K562 (cell line): ENCODE data around the gene MEAF6. TPM values are rescaled to one million over a fixed set of nuclear protein-coding genes. Genes with fewer than 3 reads are reported as not detected.
A peak's percentile ranks its signal among the peaks of the same experiment; 100 is the strongest.

ENCODE experiments used
- BCOR ChIP-seq: fragments of 450-650 bp; IDR thresholded peaks from 2 replicates; pipeline ENCODE4 v1.6.1; 2016
- DMBX1 ChIP-seq: fragments of 250-450 bp; sonication (Bioruptor Pico); IDR thresholded peaks from 2 replicates; pipeline ENCODE4 v1.8.0; 2022; ENCODE audit warnings: inconsistent platforms, mild to moderate bottlenecking, moderate library complexity, borderline replicate concordance
- GTF2A2 ChIP-seq: IDR thresholded peaks from 2 replicates; pipeline ENCODE4 v1.6.1; 2016; ENCODE audit warnings: mild to moderate bottlenecking, missing genetic modification characterization, missing compliant biosample characterization
- IRF9 ChIP-seq: fragments of 450-650 bp; IDR thresholded peaks from 2 replicates; pipeline ENCODE4 v1.6.1; 2016; ENCODE audit warnings: missing biosample characterization, missing genetic modification characterization
- NR4A1 ChIP-seq, 2 experiments: fragments of 250-450 bp in 1 of 2; fragments of 450-650 bp in 1 of 2; sonication (Bioruptor Pico) in 1 of 2; IDR thresholded peaks; 2 replicates each; pipeline versions ENCODE4 v1.4.0 to v1.6.1; 2016 to 2020; ENCODE audit warnings: mild to moderate bottlenecking in 2 of 2, missing compliant biosample characterization in 1 of 2, missing genetic modification characterization in 1 of 2, moderate library complexity in 1 of 2
- PTTG1 ChIP-seq: fragments of 450-650 bp; IDR thresholded peaks from 2 replicates; pipeline ENCODE4 v1.6.1; 2016; ENCODE audit warnings: low read depth, mild to moderate bottlenecking, missing genetic modification characterization, missing compliant biosample characterization
- SMAD4 ChIP-seq: fragments of 250-450 bp; sonication (Bioruptor Pico); conservative IDR thresholded peaks from 2 replicates; pipeline ENCODE4 v1.8.0; 2021; ENCODE audit warnings: inconsistent platforms, mild to moderate bottlenecking, moderate library complexity
- TEAD2 ChIP-seq: fragments of 450-650 bp; IDR thresholded peaks from 2 replicates; pipeline ENCODE4 v1.6.1; 2016; ENCODE audit warnings: missing genetic modification characterization, control low read depth, missing compliant biosample characterization
- TSC22D4 ChIP-seq: fragments of 450-650 bp; IDR thresholded peaks from 2 replicates; pipeline ENCODE4 v1.6.1; 2016; ENCODE audit warnings: missing genetic modification characterization, missing biosample characterization, control low read depth
- YY1 ChIP-seq, 3 experiments: IDR thresholded peaks; 2 replicates each; pipeline ENCODE4 v1.6.1; 2011; ENCODE audit warnings: low read length in 2 of 3, mild to moderate bottlenecking in 2 of 3, moderate library complexity in 2 of 3, borderline replicate concordance in 1 of 3, control low read depth in 1 of 3, low read depth in 1 of 3; ENCODE audit not compliant: insufficient read depth in 3 of 3, insufficient replicate concordance in 2 of 3, control insufficient read depth in 1 of 3, insufficient read length in 1 of 3; ENCODE audit errors: extremely low read depth in 1 of 3
- ZNF592 ChIP-seq: fragments of 450-650 bp; IDR thresholded peaks from 2 replicates; pipeline ENCODE4 v1.6.1; 2017; ENCODE audit warnings: antibody characterized with exemption, mild to moderate bottlenecking
- ZNF644 ChIP-seq: fragments of 200-800 bp; sonication (Bioruptor generic); IDR thresholded peaks from 2 replicates; pipeline ENCODE4 v1.6.1; 2016; ENCODE audit warnings: low read depth, missing genetic modification characterization, missing compliant biosample characterization
- ZNF707 ChIP-seq: fragments of 250-450 bp; sonication (Bioruptor Pico); conservative IDR thresholded peaks from 2 replicates; pipeline ENCODE4 v1.8.0; 2022; ENCODE audit warnings: inconsistent platforms, mild to moderate bottlenecking, moderate library complexity
- polyA plus RNA-seq, 8 experiments: library from polyadenylated mRNA; depleted of rRNA in 4 of 8; stranded (reverse) in 5 of 8; unstranded in 3 of 8; fragments of >200 nt; fragmentation: Nextera tagmentation in 2 of 8; fragmentation: Illumina TruSeq in 1 of 8; extraction: Ambion mirVana in 2 of 8; extraction: Trizol in 1 of 8; gene quantifications; 2 replicates each; pipeline versions ENCODE4 v1.2.1 to v1.2.3, GENCODE V29; 2011 to 2014; ENCODE audit warnings: inconsistent platforms in 1 of 8, missing spikeins in 1 of 8
- total RNA-seq, 7 experiments: library from RNA; depleted of rRNA in 6 of 7; stranded (reverse); fragments of >200 nt in 6 of 7; fragmentation: Illumina TruSeq in 2 of 7; extraction: Trizol in 2 of 7; gene quantifications; 2 replicates each; pipeline versions ENCODE4 v1.2.1 to v1.2.3, GENCODE V29; 2011 to 2021; ENCODE audit warnings: low replicate concordance in 1 of 7
- TF ChIP-seq, protein P1 (sequence below): sonication (generic); formaldehyde crosslinking; IDR thresholded peaks from 2 replicates; pipeline ENCODE4 v1.9.0; 2022; ENCODE audit warnings: mild to moderate bottlenecking, missing genetic modification reagents
- TF ChIP-seq, protein P2 (sequence below): fragments of 450-650 bp; conservative IDR thresholded peaks from 2 replicates; pipeline ENCODE4 v1.6.1; 2016; ENCODE audit warnings: missing genetic modification characterization, low read depth, mild to moderate bottlenecking, control low read depth, missing compliant biosample characterization
- TF ChIP-seq, protein P3 (sequence below), 2 experiments: fragments of 250-450 bp in 1 of 2; fragments of 450-650 bp in 1 of 2; sonication (Bioruptor Pico) in 1 of 2; IDR thresholded peaks; 2 replicates each; pipeline versions ENCODE4 v1.6.1 to v1.8.0; 2016 to 2021; ENCODE audit warnings: mild to moderate bottlenecking in 2 of 2, moderate library complexity in 2 of 2, missing compliant biosample characterization in 1 of 2, missing genetic modification characterization in 1 of 2

The MEAF6 gene
- total and polyA plus RNA-seq, 9 of the 15 experiments (the other 6 are each of a cell fraction or from before 2014, with no cell fraction given): 55.0 to 151 (median 92.3) TPM

DNA sequence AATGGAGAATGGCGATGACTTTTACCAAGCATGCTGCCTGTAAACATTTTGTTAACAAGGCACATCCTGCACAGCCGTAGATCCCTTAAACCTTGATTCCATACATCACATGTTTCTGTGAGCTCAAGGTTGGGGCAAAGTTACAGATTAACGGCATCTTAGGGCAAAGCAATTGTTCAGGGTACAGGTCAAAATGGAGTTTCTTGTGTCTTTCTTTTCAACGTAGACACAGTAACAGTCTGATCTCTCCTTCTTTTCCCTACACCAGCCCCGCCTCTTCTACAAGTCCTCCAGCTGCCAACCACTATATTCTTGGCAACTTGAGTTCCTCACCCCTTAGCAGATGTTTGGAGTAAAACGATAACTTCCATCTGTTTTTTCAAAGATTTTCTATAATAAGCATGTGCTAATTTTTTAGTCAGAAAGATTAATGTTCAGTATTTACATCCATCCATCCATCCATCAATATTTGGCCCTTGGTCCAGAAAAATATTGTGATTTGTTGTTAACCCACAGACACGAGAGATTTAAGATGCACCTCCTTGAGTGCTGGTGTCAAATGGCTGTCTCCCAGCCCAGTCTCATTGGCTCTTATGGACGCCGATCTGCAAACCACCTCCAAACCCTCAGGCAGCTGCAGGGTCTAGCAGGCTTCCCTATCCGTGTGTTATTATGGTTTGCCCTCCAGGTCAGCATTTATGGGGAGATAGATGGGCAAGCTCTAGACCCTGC, 46.0 kb upstream of the MEAF6 start (continued):
- TF ChIP-seq, protein P1, sequence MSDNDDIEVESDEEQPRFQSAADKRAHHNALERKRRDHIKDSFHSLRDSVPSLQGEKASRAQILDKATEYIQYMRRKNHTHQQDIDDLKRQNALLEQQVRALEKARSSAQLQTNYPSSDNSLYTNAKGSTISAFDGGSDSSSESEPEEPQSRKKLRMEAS (CRISPR knock-in tag): 0 out of 2 replicates have a peak, but pooled peaks have one; percentile 12
- TF ChIP-seq, protein P2, sequence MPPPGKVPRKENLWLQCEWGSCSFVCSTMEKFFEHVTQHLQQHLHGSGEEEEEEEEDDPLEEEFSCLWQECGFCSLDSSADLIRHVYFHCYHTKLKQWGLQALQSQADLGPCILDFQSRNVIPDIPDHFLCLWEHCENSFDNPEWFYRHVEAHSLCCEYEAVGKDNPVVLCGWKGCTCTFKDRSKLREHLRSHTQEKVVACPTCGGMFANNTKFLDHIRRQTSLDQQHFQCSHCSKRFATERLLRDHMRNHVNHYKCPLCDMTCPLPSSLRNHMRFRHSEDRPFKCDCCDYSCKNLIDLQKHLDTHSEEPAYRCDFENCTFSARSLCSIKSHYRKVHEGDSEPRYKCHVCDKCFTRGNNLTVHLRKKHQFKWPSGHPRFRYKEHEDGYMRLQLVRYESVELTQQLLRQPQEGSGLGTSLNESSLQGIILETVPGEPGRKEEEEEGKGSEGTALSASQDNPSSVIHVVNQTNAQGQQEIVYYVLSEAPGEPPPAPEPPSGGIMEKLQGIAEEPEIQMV: peak; percentile 52; the same call in 1 of the 2 replicates
- peak; percentile 82 for TF ChIP-seq PTTG1 (tag)
- 0 out of 2 replicates have a peak, but pooled peaks have one; percentile 67 for TF ChIP-seq DMBX1
- TF ChIP-seq, protein P3, sequence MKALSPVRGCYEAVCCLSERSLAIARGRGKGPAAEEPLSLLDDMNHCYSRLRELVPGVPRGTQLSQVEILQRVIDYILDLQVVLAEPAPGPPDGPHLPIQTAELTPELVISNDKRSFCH (CRISPR knock-in tag; IDR thresholded peaks at IDR 0.05): no peak
- TF ChIP-seq, protein P3 (tag; IDR thresholded peaks at IDR 0.05): peak; percentile 88; the same call in 1 of the 2 replicates
- TF ChIP-seq TSC22D4: no peak
- TF ChIP-seq BCOR: no peak
- no peak for TF ChIP-seq NR4A1 (CRISPR knock-in tag; IDR thresholded peaks at IDR 0.05)
- peak; percentile 60; the same call in 1 of the 2 replicates for TF ChIP-seq NR4A1 (tag; IDR thresholded peaks at IDR 0.05)
- TF ChIP-seq ZNF592: peak; percentile 83
- TF ChIP-seq IRF9: 0 out of 2 replicates have a peak, but pooled peaks have one; percentile 35
- peak; percentile 35; the same call in 1 of the 2 replicates for TF ChIP-seq TEAD2
- peak; percentile 63; the same call in 1 of the 2 replicates for TF ChIP-seq ZNF644 (tag)
- TF ChIP-seq GTF2A2 (tag): 0 out of 2 replicates have a peak, but pooled peaks have one; percentile 22
- TF ChIP-seq ZNF707 (CRISPR knock-in tag): 0 out of 2 replicates have a peak, but pooled peaks have one; percentile 26
- peak; percentile 47; the same call in 1 of the 2 replicates for TF ChIP-seq SMAD4 (CRISPR knock-in tag)
- TF ChIP-seq YY1 (IDR thresholded peaks at IDR 0.05; ENCODE audit: borderline replicate concordance in 1 of 3, control insufficient read depth in 1 of 3, extremely low read depth in 1 of 3, insufficient read depth in 3 of 3, insufficient read length in 1 of 3, insufficient replicate concordance in 2 of 3, low read depth in 1 of 3, low read length in 2 of 3): peak in 1 of 3 experiments; percentile 7
